Sigmoid colon (tissue), 7 donors: ENCODE measurements around the gene RNF166. TPM values are rescaled to one million over a fixed set of nuclear protein-coding genes. Genes with fewer than 3 reads are reported as not detected.

ENCODE experiments used
- DNase-seq: peaks from one replicate; pipeline ENCODE4 v3.0.0-alpha.2; 2019
- H3K27ac ChIP-seq, 4 donors: fragments of 200-600 bp; sonication (generic); one replicate each; pipeline ENCODE4 v1.5.1; 2016 to 2019; ENCODE audit warnings: mild to moderate bottlenecking in 1 of 4
- H3K27me3 ChIP-seq, 3 donors: fragments of 200-600 bp; sonication (generic); one replicate each; pipeline ENCODE4 v1.5.1; 2019; ENCODE audit warnings: mild to moderate bottlenecking in 1 of 3
- H3K36me3 ChIP-seq, 4 donors: fragments of 200-600 bp; sonication (generic); one replicate each; pipeline ENCODE4 v1.5.1; 2016 to 2019
- H3K4me1 ChIP-seq, 4 donors: fragments of 200-600 bp; sonication (generic); one replicate each; pipeline ENCODE4 v1.5.1; 2017 to 2019
- H3K4me3 ChIP-seq, 4 donors: fragments of 200-600 bp; sonication (generic); one replicate each; pipeline ENCODE4 v1.5.1; 2017 to 2019; ENCODE audit warnings: mild to moderate bottlenecking in 2 of 4, moderate library complexity in 1 of 4
- H3K9me3 ChIP-seq, 4 donors: fragments of 200-600 bp in 3 of 4; sonication (generic) in 3 of 4; one replicate each; pipeline versions ENCODE4 v1.5.1 to v1.6.1; 2013 to 2019
- EP300 ChIP-seq, 4 donors: sonication (generic); formaldehyde crosslinking; IDR thresholded peaks; one replicate each; pipeline ENCODE4 v1.6.1; 2017; ENCODE audit warnings: antibody characterized with exemption in 4 of 4
- POLR2A ChIP-seq, 2 donors: fragments of 450-650 bp; IDR thresholded peaks; one replicate each; pipeline ENCODE4 v1.6.1; 2016; ENCODE audit warnings: antibody characterized with exemption in 2 of 2, mild to moderate bottlenecking in 2 of 2, moderate library complexity in 2 of 2
- POLR2AphosphoS5 ChIP-seq, 4 donors: sonication (generic); formaldehyde crosslinking; IDR thresholded peaks; one replicate each; pipeline ENCODE4 v1.6.1; 2017; ENCODE audit warnings: antibody characterized with exemption in 4 of 4
- WGBS, 2 donors: extraction: QIAGEN DNeasy Blood & Tissue Kit; methylation state at CpG; one replicate each; pipeline ENCODE4 v1.1.7; 2013; 5-methylcytosine and 5-hydroxymethylcytosine counted together
- intact Hi-C: fragments of 100-400 bp; cut with DNase I; formaldehyde crosslinking; loops from one replicate; pipeline ENCODE4 v1.15.1; 2023
- polyA plus RNA-seq, 3 donors: library from polyadenylated mRNA; stranded (reverse); fragments of 200-250 nt; gene quantifications; one replicate each; pipeline ENCODE4 v1.2.3, GENCODE V29; 2013
- total RNA-seq, 4 donors: library from RNA; depleted of rRNA; stranded (reverse); fragments of >200 nt; gene quantifications; one replicate each; pipeline ENCODE4 v1.1.0, GENCODE V29; 2016
- TF ChIP-seq, protein P1 (sequence below), 4 experiments: fragments of 450-650 bp in 3 of 4; fragments of 200-600 bp in 1 of 4; IDR thresholded peaks; one replicate each; pipeline ENCODE4 v1.5.1; 2016 to 2019; ENCODE audit warnings: antibody characterized with exemption in 4 of 4, mild to moderate bottlenecking in 3 of 4, moderate library complexity in 2 of 4
- donor health status: healthy with polysubstance abuse.
- donor health status: Bipolar disorder and iron deficiency.
- donor health status: healthy.

RNF166 gene
- total and polyA plus RNA-seq, 7 donors: 5.4 to 34.8 (median 16.9) TPM

DNA sequence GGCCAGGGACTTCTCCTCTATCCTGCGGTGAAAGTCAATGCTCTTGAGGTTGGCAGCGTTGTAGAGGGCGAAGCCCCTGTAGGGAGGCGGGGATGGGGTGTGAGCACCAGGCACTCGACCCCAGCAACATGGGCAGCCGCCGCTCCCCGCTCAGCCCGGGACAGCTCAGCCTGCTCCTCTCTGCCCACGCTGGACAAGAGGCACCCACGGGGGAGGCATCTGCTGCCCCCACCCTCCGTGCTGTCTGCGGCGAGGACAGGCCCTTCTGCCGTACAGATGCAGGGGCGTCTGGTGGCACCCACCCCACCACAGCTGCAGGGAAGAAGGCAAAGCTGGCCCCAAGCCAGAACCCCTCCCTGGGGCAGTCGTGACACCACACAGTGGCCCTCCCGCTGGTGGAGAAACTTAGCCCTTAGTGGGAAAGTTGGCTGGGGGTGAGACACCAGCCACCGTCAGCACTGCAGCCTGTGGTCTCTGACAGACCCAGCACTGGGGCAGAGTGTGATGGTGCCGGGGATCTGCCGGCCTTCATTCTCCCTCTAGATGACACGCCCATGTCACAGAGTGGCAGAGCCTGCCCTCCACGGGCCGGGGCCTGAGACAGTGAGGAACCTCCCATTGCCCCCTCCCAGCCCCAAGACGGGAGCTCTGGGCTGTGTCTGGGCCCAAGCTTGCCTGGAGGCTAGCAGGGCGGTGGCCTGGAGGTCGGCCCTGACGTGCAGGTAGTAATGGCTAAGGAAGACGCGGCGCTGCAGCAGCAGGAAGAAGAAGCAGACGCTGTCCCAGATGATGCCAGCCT lies 19.6 kb upstream of the RNF166 start:
- H3K36me3 ChIP-seq: peaks cover 62 to 85% (median 78%) of the 10 kb centered on the region in 4 donors
- TF ChIP-seq POLR2A (IDR thresholded peaks at IDR 0.05) (no peak), POLR2AphosphoS5 (IDR thresholded peaks at IDR 0.05) (no peak), EP300 (IDR thresholded peaks at IDR 0.05) (no peak)
- TF ChIP-seq, protein P1, sequence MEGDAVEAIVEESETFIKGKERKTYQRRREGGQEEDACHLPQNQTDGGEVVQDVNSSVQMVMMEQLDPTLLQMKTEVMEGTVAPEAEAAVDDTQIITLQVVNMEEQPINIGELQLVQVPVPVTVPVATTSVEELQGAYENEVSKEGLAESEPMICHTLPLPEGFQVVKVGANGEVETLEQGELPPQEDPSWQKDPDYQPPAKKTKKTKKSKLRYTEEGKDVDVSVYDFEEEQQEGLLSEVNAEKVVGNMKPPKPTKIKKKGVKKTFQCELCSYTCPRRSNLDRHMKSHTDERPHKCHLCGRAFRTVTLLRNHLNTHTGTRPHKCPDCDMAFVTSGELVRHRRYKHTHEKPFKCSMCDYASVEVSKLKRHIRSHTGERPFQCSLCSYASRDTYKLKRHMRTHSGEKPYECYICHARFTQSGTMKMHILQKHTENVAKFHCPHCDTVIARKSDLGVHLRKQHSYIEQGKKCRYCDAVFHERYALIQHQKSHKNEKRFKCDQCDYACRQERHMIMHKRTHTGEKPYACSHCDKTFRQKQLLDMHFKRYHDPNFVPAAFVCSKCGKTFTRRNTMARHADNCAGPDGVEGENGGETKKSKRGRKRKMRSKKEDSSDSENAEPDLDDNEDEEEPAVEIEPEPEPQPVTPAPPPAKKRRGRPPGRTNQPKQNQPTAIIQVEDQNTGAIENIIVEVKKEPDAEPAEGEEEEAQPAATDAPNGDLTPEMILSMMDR (IDR thresholded peaks at IDR 0.05): no peak
- intact Hi-C loops: no loop called here
- no peak overlapping the region for H3K27ac ChIP-seq
- no peaks in the 10 kb centered on the region for H3K4me1 ChIP-seq
- no peaks in the 10 kb centered on the region for H3K9me3 ChIP-seq
- H3K27me3 ChIP-seq: no peaks in the 10 kb centered on the region
- DNase-seq: no peak
- H3K4me3 ChIP-seq: no peak overlapping the region
- 85 to 91% methylated on average over 32 of the region's 32 CpGs for WGBS, 2 donors

DNA sequence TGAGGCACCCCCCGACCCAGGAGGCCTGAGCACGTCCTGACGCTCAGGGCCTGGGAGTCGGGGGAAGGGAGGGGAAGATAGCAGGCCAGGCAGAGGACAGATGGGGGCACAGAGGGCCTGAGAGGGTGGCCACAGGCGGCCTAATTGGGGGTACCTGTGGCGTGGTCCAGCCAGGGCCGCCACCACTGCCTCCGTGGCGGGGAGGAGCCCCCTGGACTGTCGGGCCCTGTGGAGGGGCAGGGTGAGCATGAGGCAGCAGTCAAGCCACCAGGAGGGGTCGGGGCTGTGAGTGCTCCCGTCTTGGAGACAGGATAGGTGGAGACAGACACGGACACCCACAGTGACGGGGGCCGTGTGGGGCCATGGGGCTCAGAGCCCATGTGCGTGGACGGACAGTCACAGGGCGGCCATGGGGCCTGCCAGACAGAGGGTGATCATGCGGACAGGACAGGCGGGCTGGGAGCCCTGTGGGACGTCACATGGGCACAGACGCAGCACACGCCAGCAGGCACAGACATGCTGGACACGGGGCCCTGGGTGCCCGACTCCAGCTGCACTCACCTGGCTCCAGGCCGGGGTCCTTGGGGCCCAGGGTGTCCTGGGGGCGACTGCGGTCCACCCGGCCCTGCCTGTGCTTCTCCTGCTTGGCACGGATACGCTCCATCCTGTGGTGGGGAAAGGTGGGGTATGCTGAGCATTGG lies 18.8 kb upstream of the RNF166 start:
- no peaks in the 10 kb centered on the region for H3K9me3 ChIP-seq
- intact Hi-C loops: no loop called here
- DNase-seq: no peak
- H3K4me1 ChIP-seq: peaks cover 0 to 2% (median under 1%) of the 10 kb centered on the region in 4 donors
- peaks cover 67 to 85% (median 82%) of the 10 kb centered on the region in 4 donors for H3K36me3 ChIP-seq
- no peak overlapping the region for H3K4me3 ChIP-seq
- TF ChIP-seq POLR2AphosphoS5 (IDR thresholded peaks at IDR 0.05) (no peak), EP300 (IDR thresholded peaks at IDR 0.05) (no peak), POLR2A (IDR thresholded peaks at IDR 0.05) (no peak)
- TF ChIP-seq, protein P1 (IDR thresholded peaks at IDR 0.05): no peak
- no peaks in the 10 kb centered on the region for H3K27me3 ChIP-seq
- no peak overlapping the region for H3K27ac ChIP-seq
- 93% methylated on average over 31 of the region's 31 CpGs for WGBS, 2 donors

DNA sequence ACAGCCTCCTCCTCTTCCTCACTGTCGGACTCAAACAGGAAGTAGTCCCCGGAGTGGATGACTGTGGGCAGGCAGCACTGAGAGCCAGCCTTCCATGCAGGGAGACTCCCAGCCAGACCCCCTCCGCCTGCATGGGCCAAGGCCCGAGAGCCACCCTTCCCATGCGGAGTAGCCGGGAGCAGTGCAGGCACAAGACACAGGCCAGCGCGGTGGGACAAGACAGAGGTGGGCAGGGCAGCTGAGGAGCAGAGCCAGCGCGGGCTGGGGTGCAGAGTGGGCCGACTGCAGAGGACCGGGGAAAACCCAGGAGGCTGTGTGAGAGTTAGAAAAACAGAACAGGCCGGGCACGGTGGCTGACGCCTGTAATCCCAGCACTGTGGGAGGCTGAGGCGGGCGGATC lies 17.7 kb upstream of the RNF166 start:
- TF ChIP-seq EP300 (IDR thresholded peaks at IDR 0.05) (no peak), POLR2AphosphoS5 (IDR thresholded peaks at IDR 0.05) (no peak), POLR2A (IDR thresholded peaks at IDR 0.05) (no peak)
- TF ChIP-seq, protein P1 (IDR thresholded peaks at IDR 0.05): no peak

DNA sequence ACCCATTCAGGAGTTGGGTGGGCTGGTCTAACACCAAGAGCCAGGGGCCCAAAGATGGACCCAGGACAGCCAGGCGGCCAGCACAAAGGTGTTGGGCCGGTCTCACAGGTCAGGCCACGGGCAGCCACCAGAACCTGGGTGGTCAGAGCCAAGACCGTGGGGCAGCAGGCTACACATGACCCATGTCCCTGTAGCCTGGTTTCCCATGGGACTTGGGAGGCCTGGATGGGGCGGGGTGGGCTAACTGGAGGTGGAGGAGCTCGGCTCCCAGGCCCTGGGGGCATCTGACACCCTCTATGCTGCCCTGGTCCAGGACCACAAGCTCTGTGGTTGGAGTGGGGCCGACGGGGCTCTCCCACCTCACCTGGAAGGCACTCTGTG lies 17.3 kb upstream of the RNF166 start:
- intact Hi-C loops: no loop called here
- no peaks in the 10 kb centered on the region for H3K9me3 ChIP-seq
- H3K4me3 ChIP-seq: no peak overlapping the region
- 91 to 92% methylated on average over 8 of the region's 8 CpGs for WGBS, 2 donors
- no peak overlapping the region for H3K27ac ChIP-seq
- TF ChIP-seq EP300 (IDR thresholded peaks at IDR 0.05) (no peak), POLR2A (IDR thresholded peaks at IDR 0.05) (no peak), POLR2AphosphoS5 (IDR thresholded peaks at IDR 0.05) (no peak)
- TF ChIP-seq, protein P1 (IDR thresholded peaks at IDR 0.05): no peak
- no peak for DNase-seq
- peaks cover 75 to 97% (median 94%) of the 10 kb centered on the region in 4 donors for H3K36me3 ChIP-seq
- no peaks in the 10 kb centered on the region for H3K27me3 ChIP-seq
- H3K4me1 ChIP-seq: peaks cover 0 to 17% (median 10%) of the 10 kb centered on the region in 4 donors

More for the DNA sequence above, 17.7 kb upstream of the RNF166 start:
- Histone ChIP-seq H3K4me1 (peaks cover 0 to 13% (median 9%) of the 10 kb centered on the region in 4 donors), H3K4me3 (no peak overlapping the region), H3K27ac (no peak overlapping the region), H3K9me3 (no peaks in the 10 kb centered on the region), H3K36me3 (peaks cover 75 to 93% (median 92%) of the 10 kb centered on the region in 4 donors), H3K27me3 (no peaks in the 10 kb centered on the region)
- 93 to 97% methylated on average over 17 of the region's 17 CpGs for WGBS, 2 donors
- no peak for DNase-seq
- intact Hi-C loops: no loop called here
